WTC11 (cell line): ENCODE data around the gene MIER2. TPM values are rescaled to one million over a fixed set of nuclear protein-coding genes. Genes with fewer than 3 reads are reported as not detected.

ENCODE experiments used
- ATAC-seq: fragments of 200-7000 bp; cut with Tn5 transposase; 2 replicates; pipeline ENCODE4 v1.10.0; 2021; ENCODE audit warnings: mild to moderate bottlenecking, moderate library complexity
- CTCF ChIA-PET: fragments of 300-600 bp; sonication (Branson Sonifier 250); formaldehyde crosslinking; loops from one replicate; lab custom pipeline; 2021; ENCODE audit warnings: antibody characterized with exemption; lab: Charles Lee
- POLR2A ChIA-PET: fragments of 350-600 bp; sonication (Branson Sonifier 250); formaldehyde crosslinking; loops from one replicate; lab custom pipeline; 2021; ENCODE audit warnings: antibody characterized with exemption; lab: Charles Lee
- DNase-seq: peaks from one replicate; pipeline ENCODE4 v3.0.0; 2021; ENCODE audit warnings: low spot score
- H3K27ac Mint-ChIP-seq: 2 replicates; pipeline ENCODE4 v1.8.0; 2021; ENCODE audit warnings: mixed read lengths
- H3K27me3 Mint-ChIP-seq: 2 replicates; pipeline ENCODE4 v1.8.0; 2021; ENCODE audit warnings: low read depth, mild to moderate bottlenecking, moderate library complexity, mixed read lengths
- H3K36me3 Mint-ChIP-seq: 2 replicates; pipeline ENCODE4 v1.8.0; 2021; ENCODE audit warnings: mixed read lengths
- H3K4me1 Mint-ChIP-seq: 2 replicates; pipeline ENCODE4 v1.8.0; 2022; ENCODE audit warnings: mixed read lengths
- H3K4me3 Mint-ChIP-seq: 2 replicates; pipeline ENCODE4 v1.8.0; 2021; ENCODE audit warnings: mild to moderate bottlenecking, moderate library complexity, mixed read lengths
- H3K9me3 Mint-ChIP-seq: 2 replicates; pipeline ENCODE4 v1.8.0; 2021; ENCODE audit warnings: mixed read lengths
- AFF4 ChIP-seq: sonication (generic); formaldehyde crosslinking; IDR thresholded peaks from 2 replicates; pipeline ENCODE4 v1.8.1; 2023; ENCODE audit warnings: mild to moderate bottlenecking, missing genetic modification reagents, borderline replicate concordance
- AR ChIP-seq: fragments of 250-450 bp; sonication (Bioruptor Pico); IDR thresholded peaks from 2 replicates; pipeline ENCODE4 v1.9.0; 2021; ENCODE audit warnings: mild to moderate bottlenecking
- CBFB ChIP-seq: sonication (generic); formaldehyde crosslinking; IDR thresholded peaks from 2 replicates; pipeline ENCODE4 v1.8.1; 2022; ENCODE audit warnings: mild to moderate bottlenecking, low read depth, missing genetic modification reagents
- CREB1 ChIP-seq: sonication (generic); formaldehyde crosslinking; IDR thresholded peaks from 2 replicates; pipeline ENCODE4 v1.8.0; 2023; ENCODE audit warnings: mild to moderate bottlenecking, missing genetic modification reagents
- E2F1 ChIP-seq: sonication (generic); formaldehyde crosslinking; IDR thresholded peaks from 2 replicates; pipeline ENCODE4 v1.8.0; 2022; ENCODE audit warnings: mild to moderate bottlenecking, missing genetic modification reagents
- FOXP4 ChIP-seq: sonication (generic); formaldehyde crosslinking; IDR thresholded peaks from 2 replicates; pipeline ENCODE4 v1.8.0; 2022; ENCODE audit warnings: mild to moderate bottlenecking, missing genetic modification reagents
- GTF2I ChIP-seq: fragments of 250-450 bp; sonication (Bioruptor Pico); conservative IDR thresholded peaks from 2 replicates; pipeline ENCODE4 v1.4.0; 2021; ENCODE audit warnings: mild to moderate bottlenecking
- MAX ChIP-seq: sonication (generic); formaldehyde crosslinking; IDR thresholded peaks from 2 replicates; pipeline ENCODE4 v1.8.0; 2022; ENCODE audit warnings: mild to moderate bottlenecking, missing genetic modification reagents
- MYBL2 ChIP-seq: sonication (generic); formaldehyde crosslinking; IDR thresholded peaks from 2 replicates; pipeline ENCODE4 v1.8.1; 2023; ENCODE audit warnings: mild to moderate bottlenecking, moderate library complexity, missing genetic modification reagents
- NR1H2 ChIP-seq: sonication (generic); formaldehyde crosslinking; IDR thresholded peaks from 2 replicates; pipeline ENCODE4 v1.9.0; 2021; ENCODE audit warnings: mild to moderate bottlenecking, moderate library complexity, missing genetic modification reagents
- PREB ChIP-seq: sonication (generic); formaldehyde crosslinking; IDR thresholded peaks from 2 replicates; pipeline ENCODE4 v1.8.1; 2022; ENCODE audit warnings: mild to moderate bottlenecking, missing genetic modification reagents, moderate library complexity, borderline replicate concordance
- SMAD3 ChIP-seq: sonication (generic); formaldehyde crosslinking; IDR thresholded peaks from 2 replicates; pipeline ENCODE4 v1.8.0; 2022; ENCODE audit warnings: missing genetic modification reagents, mild to moderate bottlenecking, borderline replicate concordance
- ZNF281 ChIP-seq: sonication (generic); formaldehyde crosslinking; IDR thresholded peaks from 2 replicates; pipeline ENCODE4 v1.8.0; 2023; ENCODE audit warnings: mild to moderate bottlenecking, missing genetic modification reagents
- ZNF512 ChIP-seq: sonication (generic); formaldehyde crosslinking; IDR thresholded peaks from 2 replicates; pipeline ENCODE4 v1.8.1; 2022; ENCODE audit warnings: missing genetic modification reagents, borderline replicate concordance
- total RNA-seq: library from RNA; stranded (reverse); gene quantifications from 3 replicates; pipeline ENCODE4 v1.2.3, GENCODE V29; 2021

MIER2 gene
- total RNA-seq, 1 experiment from 2014 or later: 56.3 TPM

- Mint-ChIP-seq H3K36me3 (peaks cover 71% of the 10 kb centered on the region), H3K4me1 (no peaks in the 10 kb centered on the region)
- ATAC-seq: no peak
Observed at GRCh38 chr19:329876-330275, 14.7 kb downstream of the MIER2 start.

GRCh38 chr19:328025-328505 is 16.5 kb downstream of the MIER2 start:
- no peak overlapping the region for H3K4me3 Mint-ChIP-seq
- DNase-seq (no peak), ATAC-seq (no peak)
- no peaks in the 10 kb centered on the region for H3K4me1 Mint-ChIP-seq
- no peaks in the 10 kb centered on the region for H3K27me3 Mint-ChIP-seq
- H3K27ac Mint-ChIP-seq: no peak overlapping the region
- H3K9me3 Mint-ChIP-seq: peaks cover 4% of the 10 kb centered on the region
- H3K36me3 Mint-ChIP-seq: peaks cover 59% of the 10 kb centered on the region
- CTCF ChIA-PET: interaction anchor here (0.6 kb wide), 1 partner anchor 203 kb away, joined by 3 read pairs; no protein-coding TSS in a partner anchor
- POLR2A ChIA-PET: no interaction called here
- TF ChIP-seq MYBL2: no peak
- no peak for TF ChIP-seq AFF4 (CRISPR knock-in tag)
- no peak for TF ChIP-seq AR (CRISPR knock-in tag)
- no peak for TF ChIP-seq FOXP4 (CRISPR knock-in tag)
- TF ChIP-seq ZNF512 (CRISPR knock-in tag): no peak

More at GRCh38 chr19:329876-330275, 14.7 kb downstream of the MIER2 start:
- no peak overlapping the region for H3K27ac Mint-ChIP-seq
- ChIA-PET POLR2A (no interaction called here), CTCF (no interaction called here)
- TF ChIP-seq GTF2I: no peak
- TF ChIP-seq SMAD3 (CRISPR knock-in tag): no peak
- TF ChIP-seq E2F1 (CRISPR knock-in tag): no peak
- TF ChIP-seq PREB (CRISPR knock-in tag): no peak
- no peak for TF ChIP-seq MAX (CRISPR knock-in tag)
- TF ChIP-seq CBFB (CRISPR knock-in tag): no peak
- TF ChIP-seq NR1H2 (CRISPR knock-in tag): no peak
- no peak for TF ChIP-seq ZNF281
- no peak for TF ChIP-seq CREB1 (CRISPR knock-in tag)
- peaks cover 4% of the 10 kb centered on the region for H3K9me3 Mint-ChIP-seq
- H3K4me3 Mint-ChIP-seq: no peak overlapping the region
- no peak for DNase-seq
- no peaks in the 10 kb centered on the region for H3K27me3 Mint-ChIP-seq
